HCT116 (cell line): ENCODE results near the gene RPTOR. TPM values are rescaled to one million over a fixed set of nuclear protein-coding genes. Genes with fewer than 3 reads are reported as not detected.

Source experiments
- ATAC-seq: fragments of 200-7000 bp; cut with Tn5 transposase; 2 replicates; pipeline ENCODE4 v1.9.1; 2020; ENCODE audit warnings: mild to moderate bottlenecking, moderate library complexity
- BruUV-seq: library from RNA; stranded (reverse); fragments of 400-500 nt; replicated peaks from 2 replicates; lab custom pipeline; 2021; lab: Mats Ljungman, UMichigan
- CTCF ChIA-PET: fragments of 300-600 bp; sonication (Branson Sonifier 250); formaldehyde crosslinking; loops from one replicate; lab custom pipeline; 2021; ENCODE audit warnings: antibody characterized with exemption; lab: Charles Lee
- POLR2A ChIA-PET: fragments of 300-600, 350-600 bp; sonication (Branson Sonifier 250); formaldehyde crosslinking; loops from one replicate; lab custom pipeline; 2021; ENCODE audit warnings: antibody characterized with exemption; lab: Charles Lee
- RAD21 ChIA-PET, 2 experiments: fragments of 300-600 bp; sonication (Branson Sonifier 250); formaldehyde crosslinking; loops; one replicate each; lab custom pipeline; 2023; ENCODE audit warnings: low total read pairs in 2 of 2; ENCODE audit not compliant: uncharacterized antibody in 2 of 2, unreplicated experiment in 2 of 2, low non-redundant PET in 1 of 2; lab: Charles Lee
- DNase-seq: peaks from one replicate; pipeline ENCODE4 v3.0.0-alpha.2; 2010; ENCODE audit warnings: low read depth, low spot score
- H2AFZ ChIP-seq: fragments of 200-600 bp; shearing (Covaris generic), sonication (generic); 2 replicates; pipeline ENCODE4 v1.6.1; 2017; ENCODE audit warnings: low read depth, mixed run types, mixed read lengths, antibody characterized with exemption, low read length; ENCODE audit not compliant: poor library complexity, severe bottlenecking
- H3K27ac ChIP-seq: 2 replicates; pipeline ENCODE4 v1.5.1; 2012; ENCODE audit warnings: low read depth, low read length
- H3K27me3 ChIP-seq: fragments of 200-600 bp; sonication (generic); 2 replicates; pipeline ENCODE4 v1.6.1; 2016; ENCODE audit warnings: mixed run types, low read length, mixed read lengths; ENCODE audit not compliant: insufficient read depth
- H3K36me3 ChIP-seq, 2 experiments: fragments of 200-500 bp in 1 of 2; fragments of 200-600 bp in 1 of 2; sonication (Bioruptor generic) in 1 of 2; sonication (generic) in 1 of 2; 2 replicates each; pipeline versions ENCODE4 v1.5.1 to v1.6.1; 2014 to 2016; ENCODE audit warnings: low read length in 2 of 2, inconsistent platforms in 1 of 2, mixed read lengths in 1 of 2, mixed run types in 1 of 2; ENCODE audit not compliant: insufficient read depth in 2 of 2, control insufficient read depth in 1 of 2
- H3K4me1 ChIP-seq, 2 experiments: fragments of 200-600 bp in 1 of 2; sonication (generic) in 1 of 2; 2 replicates each; pipeline versions ENCODE4 v1.5.1 to v1.6.1; 2012 to 2017; ENCODE audit warnings: low read length in 2 of 2, inconsistent platforms in 1 of 2, mild to moderate bottlenecking in 1 of 2, mixed read lengths in 1 of 2, mixed run types in 1 of 2, moderate library complexity in 1 of 2; ENCODE audit not compliant: insufficient read depth in 2 of 2, control insufficient read depth in 1 of 2
- H3K4me2 ChIP-seq: fragments of 200-600 bp; sonication (generic); 2 replicates; pipeline ENCODE4 v1.6.1; 2017; ENCODE audit warnings: mixed run types, low read length, mixed read lengths
- H3K4me3 ChIP-seq, 2 experiments: fragments of 200-600 bp in 1 of 2; sonication (generic) in 1 of 2; replicated peaks in 1 of 2; 2 replicates each; pipeline ENCODE4 v1.5.1; 2011 to 2016; ENCODE audit warnings: low read length in 2 of 2, control low read depth in 1 of 2, low read depth in 1 of 2, mild to moderate bottlenecking in 1 of 2, mixed read lengths in 1 of 2, mixed run types in 1 of 2
- H3K79me2 ChIP-seq: fragments of 200-600 bp; sonication (generic); 2 replicates; pipeline ENCODE4 v1.6.1; 2017; ENCODE audit warnings: mild to moderate bottlenecking, mixed run types, low read length, moderate library complexity, mixed read lengths; ENCODE audit not compliant: insufficient read depth
- H3K9ac ChIP-seq: fragments of 200-600 bp; sonication (generic); 2 replicates; pipeline ENCODE4 v1.6.1; 2016; ENCODE audit warnings: low read length, mixed read lengths
- H3K9me2 ChIP-seq: fragments of 200-600 bp; sonication (generic), shearing (Covaris generic); 2 replicates; pipeline ENCODE4 v1.6.1; 2017; ENCODE audit warnings: mixed run types, mild to moderate bottlenecking, moderate library complexity; ENCODE audit not compliant: insufficient read depth
- H3K9me3 ChIP-seq, 2 experiments: fragments of 200-500 bp in 1 of 2; fragments of 200-600 bp in 1 of 2; sonication (Bioruptor generic) in 1 of 2; sonication (generic) in 1 of 2; 2 replicates each; pipeline ENCODE4 v1.6.1; 2014 to 2017; ENCODE audit warnings: low read length in 2 of 2, mixed read lengths in 2 of 2, inconsistent platforms in 1 of 2, low read depth in 1 of 2, mild to moderate bottlenecking in 1 of 2, mixed run types in 1 of 2, moderate library complexity in 1 of 2; ENCODE audit not compliant: control insufficient read depth in 1 of 2, insufficient read depth in 1 of 2
- H4K20me1 ChIP-seq: fragments of 200-600 bp; sonication (generic), shearing (Covaris generic); 2 replicates; pipeline ENCODE4 v1.6.1; 2017; ENCODE audit warnings: mixed run types, mild to moderate bottlenecking, moderate library complexity; ENCODE audit not compliant: insufficient read depth
- CEBPB ChIP-seq: IDR thresholded peaks from 2 replicates; pipeline ENCODE4 v1.6.1; 2012; ENCODE audit warnings: low read depth
- CTCF ChIP-seq, 3 experiments: fragments of 200-600 bp in 1 of 3; sonication (generic) in 1 of 3; IDR thresholded peaks in 2 of 3; conservative IDR thresholded peaks in 1 of 3; 2 replicates each; pipeline ENCODE4 v1.5.1; 2012 to 2017; ENCODE audit warnings: low read depth in 2 of 3, low read length in 2 of 3, antibody characterized with exemption in 1 of 3, borderline replicate concordance in 1 of 3, control low read depth in 1 of 3, mild to moderate bottlenecking in 1 of 3, mixed read lengths in 1 of 3, mixed run types in 1 of 3, moderate library complexity in 1 of 3; ENCODE audit not compliant: insufficient read depth in 1 of 3
- ELF1 ChIP-seq: IDR thresholded peaks from 2 replicates; pipeline ENCODE4 v1.6.1; 2012; ENCODE audit warnings: low read depth, borderline replicate concordance
- EZH2phosphoT487 ChIP-seq: fragments of 200-600 bp; IDR thresholded peaks from 2 replicates; pipeline ENCODE4 v1.6.1; 2018; ENCODE audit warnings: antibody characterized with exemption, borderline replicate concordance
- RAD21 ChIP-seq: IDR thresholded peaks from 2 replicates; pipeline ENCODE4 v1.6.1; 2012; ENCODE audit warnings: low read depth, mild to moderate bottlenecking
- REST ChIP-seq: IDR thresholded peaks from 2 replicates; pipeline ENCODE4 v1.6.1; 2012; ENCODE audit warnings: low read depth
- SP1 ChIP-seq: IDR thresholded peaks from 2 replicates; pipeline ENCODE4 v1.6.1; 2012; ENCODE audit warnings: low read depth
- TCF7L2 ChIP-seq: IDR thresholded peaks from 2 replicates; pipeline ENCODE4 v1.7.0; 2011; ENCODE audit warnings: borderline replicate concordance, inconsistent platforms; ENCODE audit not compliant: insufficient read depth, insufficient read length; ENCODE audit errors: extremely low read depth
- YY1 ChIP-seq: IDR thresholded peaks from 2 replicates; pipeline ENCODE4 v1.6.1; 2011; ENCODE audit warnings: low read length, low read depth, moderate library complexity, mild to moderate bottlenecking; ENCODE audit not compliant: insufficient replicate concordance; ENCODE audit errors: extremely low read depth
- intact Hi-C: fragments of 100-400 bp; cut with micrococcal nuclease; formaldehyde crosslinking; loops from 2 replicates; pipeline ENCODE4 v1.10.0; 2022
- total RNA-seq: library from RNA; stranded (reverse); gene quantifications from one replicate; pipeline ENCODE4 v1.2.1, GENCODE V29; 2021; ENCODE audit not compliant: unreplicated experiment

The RPTOR gene
- total RNA-seq, 1 experiment from 2014 or later = 69.5 TPM

GRCh38 chr17:80615376-80615775, 70.7 kb downstream of the RPTOR start:
- ChIA-PET POLR2A (no interaction called here), CTCF (interaction anchor here (1.6 kb wide), 1 partner anchor 34 kb away, joined by 3 read pairs; no protein-coding TSS in a partner anchor), RAD21 (no interaction called here)
- Histone ChIP-seq H3K27me3 (no peaks in the 10 kb centered on the region), H3K36me3 (no peaks in the 10 kb centered on the region), H3K9me3 (no peaks in the 10 kb centered on the region), H3K4me1 (peaks cover 0 to 4% of the 10 kb centered on the region in 2 experiments; a peak in 3 of 4 replicates), H3K9ac (no peak overlapping the region), H3K4me2 (no peak overlapping the region), H3K9me2 (no peaks in the 10 kb centered on the region), H2AFZ (no peak overlapping the region), H3K79me2 (no peaks in the 10 kb centered on the region; the same call in none of the 2 replicates), H4K20me1 (no peaks in the 10 kb centered on the region; the same call in 1 of the 2 replicates), H3K4me3 (no peak overlapping the region), H3K27ac (no peak overlapping the region)
- DNase-seq = no peak
- intact Hi-C loops = no loop called here
- TF ChIP-seq EZH2phosphoT487 = no peak
- no peak for TF ChIP-seq YY1
- no peak for TF ChIP-seq CTCF (IDR thresholded peaks at IDR 0.05 in 2 of 3, conservative IDR thresholded peaks at IDR 0.05 in 1 of 3; ENCODE audit: borderline replicate concordance in 1 of 3, insufficient read depth in 1 of 3, low read depth in 2 of 3, low read length in 2 of 3)
- no peak for TF ChIP-seq ELF1
- TF ChIP-seq TCF7L2 = no peak
- TF ChIP-seq REST = no peak
- TF ChIP-seq SP1 = no peak
- no peak for TF ChIP-seq RAD21
- TF ChIP-seq CEBPB = no peak
- ATAC-seq = no peak
- BruUV-seq = no TSS peak
